Ishikawa (cell line): ENCODE measurements around the gene MYO5B.

ENCODE experiments used
- CEBPB ChIP-seq: IDR thresholded peaks from 2 replicates; pipeline ENCODE4 v1.6.1; 2012
- CREB1 ChIP-seq: IDR thresholded peaks from 2 replicates; pipeline ENCODE4 v1.6.1; 2012; ENCODE audit warnings: low read depth
- EP300 ChIP-seq: IDR thresholded peaks from 2 replicates; pipeline ENCODE4 v1.6.1; 2012; ENCODE audit warnings: borderline replicate concordance
- FOXM1 ChIP-seq: IDR thresholded peaks from 2 replicates; pipeline ENCODE4 v1.6.1; 2012; ENCODE audit warnings: low read depth, borderline replicate concordance
- MAX ChIP-seq: IDR thresholded peaks from 2 replicates; pipeline ENCODE4 v1.6.1; 2012
- NFIC ChIP-seq: IDR thresholded peaks from 2 replicates; pipeline ENCODE4 v1.6.1; 2012
- RAD21 ChIP-seq: IDR thresholded peaks from 2 replicates; pipeline ENCODE4 v1.6.1; 2012; ENCODE audit warnings: low read depth
- REST ChIP-seq: IDR thresholded peaks from 2 replicates; pipeline ENCODE4 v1.6.1; 2012; ENCODE audit warnings: low read depth, mild to moderate bottlenecking
- TAF1 ChIP-seq: IDR thresholded peaks from 2 replicates; pipeline ENCODE4 v1.6.1; 2012; ENCODE audit warnings: low read depth, mild to moderate bottlenecking
- TEAD4 ChIP-seq: IDR thresholded peaks from 2 replicates; pipeline ENCODE4 v1.6.1; 2012
- USF1 ChIP-seq: IDR thresholded peaks from 2 replicates; pipeline ENCODE4 v1.6.1; 2012
- YY1 ChIP-seq: IDR thresholded peaks from 2 replicates; pipeline ENCODE4 v1.6.1; 2012; ENCODE audit warnings: low read depth
- ZBTB7A ChIP-seq: IDR thresholded peaks from 2 replicates; pipeline ENCODE4 v1.6.1; 2012; ENCODE audit warnings: low read depth

- TF ChIP-seq REST, result no peak
- TF ChIP-seq EP300, result no peak
- TF ChIP-seq CREB1, result no peak
- no peak for TF ChIP-seq NFIC
- TF ChIP-seq YY1, result no peak
- no peak for TF ChIP-seq TEAD4
- TF ChIP-seq TAF1, result no peak
- no peak for TF ChIP-seq ZBTB7A
- no peak for TF ChIP-seq FOXM1
- no peak for TF ChIP-seq MAX
- no peak for TF ChIP-seq RAD21
- TF ChIP-seq USF1, result no peak
- no peak for TF ChIP-seq CEBPB
Measured at GRCh38 chr18:50004013-50004412, 190.9 kb downstream of the MYO5B start.
